Smooth muscle cell of bladder (primary cell): ENCODE results near the gene ALKBH5. TPM values are rescaled to one million over a fixed set of nuclear protein-coding genes. Genes with fewer than 3 reads are reported as not detected.

ENCODE experiments used
- total RNA-seq: library from RNA; depleted of rRNA; stranded (reverse); fragments of >200 nt; gene quantifications from 2 replicates; pipeline ENCODE4 v1.2.3, GENCODE V29; 2014

Gene ALKBH5
- 95.1 and 153 TPM in 2 replicates for total RNA-seq

GRCh38 chr17:18183334-18184142 lies at the start of gene ALKBH5:
ALKBH5 (plus strand) TSS chr17:18183828; CDS start chr17:18184244, 416 bp downstream.

GRCh38 chr17:18225121-18225641 lies 41.6 kb downstream of the ALKBH5 start, which contains the start of gene LLGL1:
LLGL1 (plus strand) TSS chr17:18225635; CDS start chr17:18225683, 48 bp downstream.

DNA sequence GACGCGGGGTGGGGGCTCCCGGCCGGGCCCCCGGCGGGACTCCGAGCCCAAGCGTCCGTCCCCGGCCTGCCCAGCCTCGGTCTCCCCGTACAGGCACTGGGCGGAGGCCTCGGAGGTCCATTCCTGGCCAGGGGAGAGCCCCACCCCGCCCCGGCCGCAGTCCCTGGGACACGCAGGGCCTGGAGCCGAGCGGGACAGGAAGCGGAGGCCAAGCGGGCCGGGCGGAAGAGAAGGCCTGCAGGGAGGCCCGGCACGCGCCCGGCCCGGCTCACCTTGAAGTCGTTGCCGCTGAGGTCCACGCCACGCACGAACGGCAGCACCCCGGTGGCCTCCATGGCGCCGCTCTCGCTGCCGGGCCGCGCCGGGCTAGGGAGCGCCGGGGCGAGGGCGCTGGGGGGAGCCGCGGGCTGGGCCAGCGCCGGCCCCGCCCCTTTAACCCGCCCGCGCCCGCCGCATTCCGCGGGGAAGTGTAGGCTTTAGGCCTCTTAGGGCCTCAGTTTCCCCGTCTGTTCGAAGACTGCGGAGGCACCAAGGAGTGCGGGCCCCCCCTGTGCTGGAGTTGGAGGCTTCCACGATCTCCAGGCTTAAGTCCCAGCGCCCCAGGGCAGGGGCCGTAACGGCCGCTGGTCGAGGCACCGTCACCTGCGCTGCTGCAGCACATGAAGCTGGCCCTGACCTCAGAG lies 74.9 kb downstream of the ALKBH5 start, which contains the start of gene FLII:
Gene FLII (minus strand): TSS at position 383 of the 683 bp plus-strand sequence. CDS start 48 bp downstream, at position 335.

Other genes with a start within 250 kb of the ALKBH5 start
- gene TOM1L2, start 211.4 kb upstream of the ALKBH5 start, total RNA-seq = 15.4 and 18.8 TPM in 2 replicates
- 0.55 and 0.71 TPM in 2 replicates for gene DRC3, start 211.0 kb upstream of the ALKBH5 start, total RNA-seq
- 15.5 and 19.3 TPM in 2 replicates for gene ATPAF2, start 144.7 kb upstream of the ALKBH5 start, total RNA-seq
- 5.3 and 8.3 TPM in 2 replicates for gene GID4, start 144.4 kb upstream of the ALKBH5 start, total RNA-seq
- 30.0 and 31.2 TPM in 2 replicates for gene DRG2, start 95.9 kb upstream of the ALKBH5 start, total RNA-seq
- 0.55 and 0.85 TPM in 2 replicates for gene MYO15A, start 75.1 kb upstream of the ALKBH5 start, total RNA-seq
- 27.4 and 33.5 TPM in 2 replicates for gene LLGL1, start 41.8 kb downstream of the ALKBH5 start, total RNA-seq
- gene FLII, start 74.9 kb downstream of the ALKBH5 start, total RNA-seq = 316 and 351 TPM in 2 replicates
- 9.1 and 10.6 TPM in 2 replicates for gene MIEF2, start 76.8 kb downstream of the ALKBH5 start, total RNA-seq
- 10.4 and 12.9 TPM in 2 replicates for gene TOP3A, start 131.2 kb downstream of the ALKBH5 start, total RNA-seq
- 11.0 and 18.2 TPM in 2 replicates for gene SMCR8, start 131.5 kb downstream of the ALKBH5 start, total RNA-seq
- gene SHMT1, start 179.7 kb downstream of the ALKBH5 start, total RNA-seq = 4.0 and 6.6 TPM in 2 replicates
- not detected in 2 replicates for gene EVPLL, start 193.9 kb downstream of the ALKBH5 start, total RNA-seq